SK-N-MC (cell line): Measurements from ENCODE around the gene ISM1.

Experiments used
- DNase-seq: peaks from one replicate; pipeline ENCODE4 v3.0.0-alpha.2; 2011; ENCODE audit warnings: low read depth, low spot score
- H3K27ac ChIP-seq: fragments of 200-600 bp; sonication (generic); 2 replicates; pipeline ENCODE4 v1.5.1; 2016; ENCODE audit warnings: mixed run types
- H3K36me3 ChIP-seq: fragments of 200-600 bp; sonication (generic); 2 replicates; pipeline ENCODE4 v1.6.1; 2017; ENCODE audit warnings: antibody characterized with exemption, low read length, mixed read lengths; ENCODE audit not compliant: insufficient read depth
- H3K4me3 ChIP-seq: fragments of 200-600 bp; sonication (generic); 2 replicates; pipeline ENCODE4 v1.5.1; 2016
- H3K9ac ChIP-seq: fragments of 200-600 bp; sonication (generic); 2 replicates; pipeline ENCODE4 v1.8.0; 2017; ENCODE audit warnings: mixed run types, mixed read lengths; ENCODE audit not compliant: insufficient read length
- H3K9me3 ChIP-seq: fragments of 200-600 bp; sonication (generic); 2 replicates; pipeline ENCODE4 v1.6.1; 2017; ENCODE audit warnings: low read depth, mild to moderate bottlenecking, antibody characterized with exemption, low read length, moderate library complexity, mixed read lengths
- EZH2 ChIP-seq: fragments of 200-600 bp; sonication (generic); IDR thresholded peaks from one replicate; pipeline ENCODE4 v1.6.1; 2017; ENCODE audit warnings: antibody characterized with exemption
- FOXP2 ChIP-seq: optimal IDR thresholded peaks from 2 replicates; pipeline ENCODE3; 2011; ENCODE audit warnings: mild to moderate bottlenecking, moderate library complexity; ENCODE audit not compliant: insufficient read depth; ENCODE audit errors: extremely low read length, control extremely low read depth
- POLR2AphosphoS5 ChIP-seq: IDR thresholded peaks from 2 replicates; pipeline ENCODE4 v1.6.1; 2012; ENCODE audit warnings: mild to moderate bottlenecking, low read depth, low read length, borderline replicate concordance

ISM1 gene

GRCh38 chr20:13278812-13279570 lies 57.9 kb downstream of the ISM1 start:
- Histone ChIP-seq H3K36me3 (no peaks in the 10 kb centered on the region), H3K4me3 (no peak overlapping the region), H3K9me3 (no peaks in the 10 kb centered on the region), H3K9ac (no peak overlapping the region), H3K27ac (no peak overlapping the region)
- no peak for DNase-seq
- TF ChIP-seq POLR2AphosphoS5 (no peak), EZH2 (no peak), FOXP2 (no peak)

- Histone ChIP-seq H3K9ac (no peak overlapping the region), H3K9me3 (no peaks in the 10 kb centered on the region), H3K27ac (no peak overlapping the region), H3K36me3 (no peaks in the 10 kb centered on the region), H3K4me3 (no peak overlapping the region)
- TF ChIP-seq POLR2AphosphoS5, result no peak
- no peak for TF ChIP-seq EZH2
- no peak for TF ChIP-seq FOXP2
- no peak for DNase-seq
These were observed 59.7 kb downstream of the ISM1 start for GRCh38 chr20:13280609-13281324.

- H3K4me3 ChIP-seq, result no peak overlapping the region
- H3K9ac ChIP-seq, result no peak overlapping the region
- no peak for DNase-seq
- TF ChIP-seq POLR2AphosphoS5 (no peak), EZH2 (no peak), FOXP2 (no peak)
- H3K9me3 ChIP-seq, result no peaks in the 10 kb centered on the region
- H3K36me3 ChIP-seq, result no peaks in the 10 kb centered on the region
- no peak overlapping the region for H3K27ac ChIP-seq
These were observed 63.1 kb downstream of the ISM1 start for GRCh38 chr20:13283869-13284829.

GRCh38 chr20:13284830-13285229 lies 63.8 kb downstream of the ISM1 start:
- TF ChIP-seq EZH2, result no peak
- no peak for TF ChIP-seq POLR2AphosphoS5
- TF ChIP-seq FOXP2, result no peak
- no peaks in the 10 kb centered on the region for H3K9me3 ChIP-seq

GRCh38 chr20:13285408-13285807 lies 64.3 kb downstream of the ISM1 start:
- Histone ChIP-seq H3K4me3 (no peak overlapping the region), H3K9me3 (no peaks in the 10 kb centered on the region), H3K36me3 (no peaks in the 10 kb centered on the region), H3K27ac (no peak overlapping the region), H3K9ac (no peak overlapping the region)
- TF ChIP-seq POLR2AphosphoS5, result no peak
- no peak for TF ChIP-seq FOXP2
- TF ChIP-seq EZH2, result no peak
- DNase-seq, result no peak

More at GRCh38 chr20:13284830-13285229, 63.8 kb downstream of the ISM1 start:
- Histone ChIP-seq H3K27ac (no peak overlapping the region), H3K36me3 (no peaks in the 10 kb centered on the region), H3K9ac (no peak overlapping the region), H3K4me3 (no peak overlapping the region)
- no peak for DNase-seq

- H3K4me3 ChIP-seq, result no peak overlapping the region
- no peaks in the 10 kb centered on the region for H3K36me3 ChIP-seq
- H3K27ac ChIP-seq, result no peak overlapping the region
- no peak for DNase-seq
- no peaks in the 10 kb centered on the region for H3K9me3 ChIP-seq
- TF ChIP-seq EZH2 (no peak), FOXP2 (no peak), POLR2AphosphoS5 (no peak)
- H3K9ac ChIP-seq, result no peak overlapping the region
These were observed 65.0 kb downstream of the ISM1 start for GRCh38 chr20:13286052-13286451.

GRCh38 chr20:13286607-13287006 lies 65.5 kb downstream of the ISM1 start:
- H3K27ac ChIP-seq, result no peak overlapping the region
- H3K9me3 ChIP-seq, result no peaks in the 10 kb centered on the region
- TF ChIP-seq FOXP2 (no peak), EZH2 (no peak), POLR2AphosphoS5 (no peak)
- H3K4me3 ChIP-seq, result no peak overlapping the region
- H3K36me3 ChIP-seq, result no peaks in the 10 kb centered on the region
- no peak overlapping the region for H3K9ac ChIP-seq
- DNase-seq, result no peak

GRCh38 chr20:13288357-13288756 lies 67.3 kb downstream of the ISM1 start:
- TF ChIP-seq EZH2 (no peak), FOXP2 (no peak), POLR2AphosphoS5 (no peak)
- Histone ChIP-seq H3K4me3 (no peak overlapping the region), H3K9me3 (no peaks in the 10 kb centered on the region), H3K27ac (no peak overlapping the region), H3K36me3 (no peaks in the 10 kb centered on the region), H3K9ac (no peak overlapping the region)
- DNase-seq, result no peak
